Posterior cingulate gyrus (tissue), 11 donors: ENCODE results near the gene ETS1.
A peak's percentile ranks its signal among the peaks of the same experiment; 100 is the strongest.

Source experiments
- DNase-seq, 10 donors: peaks; one replicate each; pipeline versions ENCODE4 v3.0.0 to v3.0.0-alpha.2; 2020 to 2021; ENCODE audit warnings: mixed read lengths in 3 of 10
- intact Hi-C: fragments of 100-400 bp; cut with DNase I; formaldehyde crosslinking; loops from one replicate; pipeline ENCODE4 v1.15.1; 2023

ETS1 gene

GRCh38 chr11:128573638-128574037 is 13.7 kb downstream of the ETS1 start:
- intact Hi-C loops, result no loop called here
- no peak for DNase-seq

DNA sequence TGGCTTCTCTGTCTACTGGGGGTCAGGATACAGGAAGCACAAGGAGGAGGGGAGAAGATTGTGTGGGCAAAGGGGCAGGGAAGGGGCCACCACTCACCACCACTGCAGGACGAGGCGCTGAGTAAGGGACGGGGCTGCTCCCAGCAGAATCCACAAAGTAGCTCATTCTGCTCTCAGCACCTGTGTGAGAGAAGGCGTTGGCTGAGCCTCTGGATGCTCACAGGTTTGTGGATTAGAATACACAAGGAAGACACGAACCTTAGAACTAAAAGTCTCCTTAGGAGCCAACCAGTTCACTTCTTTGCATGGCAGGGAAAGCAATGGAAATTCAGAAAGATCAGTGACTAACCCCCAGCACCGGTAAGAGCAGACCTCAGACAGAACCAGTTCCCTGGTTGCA is 14.4 kb downstream of the ETS1 start:
- intact Hi-C loops, result no loop called here
- no peak for DNase-seq

DNA sequence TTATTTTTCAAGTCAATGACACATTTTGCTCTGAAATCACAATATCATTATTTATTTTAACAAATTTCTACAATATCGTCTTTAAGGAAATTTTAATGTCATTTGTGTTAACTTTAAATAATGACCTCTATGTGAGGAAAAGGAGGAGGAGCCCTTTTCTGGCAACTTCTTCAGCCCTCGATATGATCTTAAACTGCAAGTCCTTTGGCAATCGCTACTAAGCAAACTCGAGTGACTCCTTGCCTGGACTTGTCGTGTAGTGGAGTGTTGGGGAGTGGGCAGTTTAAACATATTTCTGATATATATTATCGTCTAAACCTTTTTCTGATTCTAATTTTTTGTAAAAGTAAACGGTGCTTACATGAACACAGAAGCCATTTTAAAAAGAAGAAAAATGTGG is 16.7 kb downstream of the ETS1 start:
- intact Hi-C loops, result no loop called here
- no peak for DNase-seq

DNA sequence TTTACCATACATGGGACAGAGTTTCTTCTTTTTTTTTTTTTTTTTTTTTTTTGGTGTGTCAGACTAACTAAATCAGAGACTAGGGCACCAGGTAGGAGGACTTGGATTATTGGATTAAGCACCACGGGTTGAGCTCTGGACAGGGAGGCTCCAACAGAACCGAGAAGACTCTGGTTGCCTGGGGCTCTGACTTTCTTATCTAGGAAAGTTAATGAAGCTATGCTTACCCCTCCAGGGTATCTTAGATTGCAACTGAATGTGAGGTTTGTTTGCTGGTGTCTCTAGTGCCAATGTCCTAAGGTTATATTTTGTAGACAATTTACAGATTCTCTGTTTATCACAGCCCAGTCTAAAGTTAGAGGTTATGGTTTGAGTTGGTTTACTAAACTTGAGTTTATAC is 18.1 kb downstream of the ETS1 start:
- intact Hi-C loops, result no loop called here
- DNase-seq, result no peak

- intact Hi-C loops, result no loop called here
- peak in 1 of 10 donors; percentile 81 for DNase-seq
These were observed 19.1 kb downstream of the ETS1 start for GRCh38 chr11:128568166-128568778.

GRCh38 chr11:128567130-128567529 is 20.2 kb downstream of the ETS1 start:
- intact Hi-C loops, result no loop called here
- no peak for DNase-seq

DNA sequence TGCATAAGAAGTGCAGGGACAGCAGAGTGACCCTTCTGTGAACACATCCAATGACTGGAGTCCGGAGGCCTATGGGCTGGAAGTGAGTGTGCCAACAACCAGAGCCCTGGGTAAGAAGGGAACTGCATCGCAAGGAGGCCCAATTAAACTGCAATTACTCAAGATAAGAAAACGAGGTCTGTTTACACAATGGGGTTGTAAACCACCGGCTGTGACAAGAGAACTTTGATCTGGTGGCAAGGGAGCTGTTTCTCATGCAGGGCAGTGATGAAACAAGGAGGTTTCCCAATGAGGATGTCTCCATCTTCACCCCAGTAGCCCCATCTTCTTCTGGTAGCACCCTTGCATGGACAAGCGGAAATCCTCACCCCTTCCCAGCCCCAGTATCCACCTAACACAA is 21.5 kb downstream of the ETS1 start:
- intact Hi-C loops, result no loop called here
- DNase-seq, result no peak

DNA sequence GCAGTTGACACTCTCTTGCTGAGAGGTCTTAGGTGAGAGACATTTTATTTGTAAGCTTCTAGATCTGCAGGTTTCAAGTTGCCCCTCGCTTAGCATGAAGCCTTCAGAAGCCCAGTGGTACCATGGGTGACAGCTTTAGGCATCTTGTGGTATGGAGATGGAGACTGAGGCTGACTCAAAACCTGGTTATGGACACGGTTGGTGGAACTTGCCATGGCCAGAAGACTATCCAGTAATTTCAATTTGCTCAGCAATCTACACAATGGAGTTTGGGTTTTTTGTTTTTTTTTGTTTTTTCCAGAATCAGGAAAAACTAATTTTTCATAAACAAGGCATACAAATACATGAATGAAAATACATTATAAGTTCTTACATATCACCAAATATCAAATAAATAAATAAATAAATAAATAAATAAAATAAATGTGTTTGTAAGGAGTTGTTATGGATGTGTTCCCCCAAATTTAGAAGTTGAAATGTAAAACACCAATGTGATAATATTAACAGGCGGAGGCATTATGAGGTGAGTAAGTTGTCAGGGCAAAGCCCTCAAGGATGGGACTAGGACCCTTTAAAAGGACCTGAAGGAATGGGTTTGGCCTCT is 22.6 kb downstream of the ETS1 start:
- intact Hi-C loops, result no loop called here

DNA sequence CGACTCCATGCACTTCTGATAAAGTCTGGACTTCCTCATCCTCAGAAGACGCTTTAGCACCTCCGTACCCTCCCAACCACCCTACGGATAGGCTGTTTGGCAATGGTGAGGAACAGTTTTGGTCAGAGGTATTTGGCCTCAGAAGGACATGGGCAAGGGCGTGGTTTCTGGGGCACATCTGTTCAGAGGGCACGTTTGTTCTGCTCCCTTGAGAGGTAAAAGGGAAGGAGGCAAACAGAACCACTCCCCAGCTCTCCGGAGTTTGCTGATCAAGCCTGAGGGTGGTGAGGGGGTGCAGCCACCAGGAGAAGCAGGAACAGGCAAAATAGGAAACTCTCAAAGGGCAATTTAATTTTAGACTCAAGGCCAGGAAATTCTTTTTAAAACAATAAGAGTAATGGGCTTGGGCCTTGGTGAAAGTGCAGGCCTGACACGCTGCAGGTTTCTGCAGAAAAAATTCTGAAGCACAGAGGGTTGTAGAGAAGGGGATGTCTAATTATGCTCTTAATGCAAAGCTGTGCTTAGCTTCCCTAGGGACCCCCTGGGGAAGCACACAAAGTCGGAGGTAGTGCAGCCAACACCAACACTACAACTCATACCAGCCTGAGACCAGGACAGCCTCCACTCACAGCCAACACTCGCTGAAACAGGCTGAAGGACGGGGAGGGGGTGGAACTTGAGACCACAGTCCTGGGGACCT is 23.3 kb downstream of the ETS1 start:
- intact Hi-C loops, result no loop called here
- no peak for DNase-seq

More for the DNA sequence above, 22.6 kb downstream of the ETS1 start:
- DNase-seq, result no peak

- no peak for DNase-seq
- intact Hi-C loops, result no loop called here
These were observed 24.1 kb downstream of the ETS1 start for GRCh38 chr11:128563308-128563707.

- intact Hi-C loops, result no loop called here
- DNase-seq, result no peak
These were observed 27.8 kb downstream of the ETS1 start for GRCh38 chr11:128559496-128560103.

- peak in 2 of 10 donors; percentile 19 to 28 for DNase-seq
- intact Hi-C loops, result loop anchor here (2.0 kb wide), 1 partner anchor 267 kb away; no protein-coding TSS in a partner anchor
These were observed 31.8 kb downstream of the ETS1 start for GRCh38 chr11:128555606-128556005.

DNA sequence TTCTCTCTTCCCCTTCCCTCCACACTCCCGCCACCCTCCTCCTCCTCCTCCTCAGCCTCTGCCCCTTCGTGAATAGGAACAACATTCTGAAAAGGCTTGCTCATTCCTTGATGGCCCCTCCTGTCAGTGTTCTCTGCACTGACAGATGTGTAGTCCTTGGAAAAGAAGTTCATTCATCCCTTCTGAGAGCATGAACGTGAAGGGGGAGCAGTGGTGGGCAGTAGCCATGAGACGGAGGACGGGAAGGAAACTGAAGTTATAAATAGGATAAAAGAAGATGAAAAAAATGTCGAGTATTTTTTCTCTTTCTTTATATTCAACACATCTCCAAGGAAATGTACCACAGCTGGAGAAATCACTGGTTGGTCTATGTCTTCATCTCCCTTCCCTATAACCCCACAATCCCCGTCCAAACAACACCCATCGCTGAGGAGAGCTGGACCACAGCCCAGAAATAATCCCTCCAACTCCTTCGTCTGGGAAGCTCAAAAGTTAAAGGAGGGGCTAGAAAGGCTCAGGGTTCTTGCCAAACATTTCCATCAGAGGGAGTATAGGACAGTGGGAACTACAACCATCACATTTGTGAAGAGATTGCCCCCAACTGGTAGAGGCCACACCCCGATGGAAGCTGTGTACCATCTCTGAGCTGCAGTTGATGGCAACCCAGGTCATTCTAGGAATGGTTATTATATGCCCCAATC is 33.5 kb downstream of the ETS1 start:
- peak in 2 of 10 donors; percentile 30 to 62 for DNase-seq

GRCh38 chr11:128552783-128553661 is 34.3 kb downstream of the ETS1 start:
- peak in 8 of 10 donors; percentile 39 to 94 (median 59) for DNase-seq
- intact Hi-C loops, result no loop called here

More for the DNA sequence above, 33.5 kb downstream of the ETS1 start:
- intact Hi-C loops, result loop anchor here (2.0 kb wide), 1 partner anchor 265 kb away; no protein-coding TSS in a partner anchor

GRCh38 chr11:128551611-128552335 is 35.6 kb downstream of the ETS1 start:
- DNase-seq, result no peak
- intact Hi-C loops, result no loop called here

DNA sequence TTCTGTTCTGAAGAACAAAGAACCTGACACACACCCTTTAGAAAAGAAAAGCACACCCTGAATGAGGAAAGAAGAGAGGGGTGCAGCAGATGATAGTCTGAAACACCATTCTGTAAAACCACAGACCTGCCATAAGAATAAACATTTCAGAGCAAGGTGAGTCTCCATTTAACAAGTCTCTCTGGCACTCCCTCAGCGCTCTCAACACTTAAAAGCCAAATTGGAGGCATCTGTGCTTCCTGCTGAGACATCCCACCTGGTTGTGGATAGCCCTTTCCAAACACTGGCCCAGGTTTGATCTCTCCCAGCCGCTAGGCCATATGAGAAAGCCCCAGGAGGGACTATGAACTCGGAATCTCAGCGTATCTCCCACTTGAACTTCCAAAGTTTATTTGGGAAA is 36.3 kb downstream of the ETS1 start:
- intact Hi-C loops, result no loop called here
- no peak for DNase-seq

DNA sequence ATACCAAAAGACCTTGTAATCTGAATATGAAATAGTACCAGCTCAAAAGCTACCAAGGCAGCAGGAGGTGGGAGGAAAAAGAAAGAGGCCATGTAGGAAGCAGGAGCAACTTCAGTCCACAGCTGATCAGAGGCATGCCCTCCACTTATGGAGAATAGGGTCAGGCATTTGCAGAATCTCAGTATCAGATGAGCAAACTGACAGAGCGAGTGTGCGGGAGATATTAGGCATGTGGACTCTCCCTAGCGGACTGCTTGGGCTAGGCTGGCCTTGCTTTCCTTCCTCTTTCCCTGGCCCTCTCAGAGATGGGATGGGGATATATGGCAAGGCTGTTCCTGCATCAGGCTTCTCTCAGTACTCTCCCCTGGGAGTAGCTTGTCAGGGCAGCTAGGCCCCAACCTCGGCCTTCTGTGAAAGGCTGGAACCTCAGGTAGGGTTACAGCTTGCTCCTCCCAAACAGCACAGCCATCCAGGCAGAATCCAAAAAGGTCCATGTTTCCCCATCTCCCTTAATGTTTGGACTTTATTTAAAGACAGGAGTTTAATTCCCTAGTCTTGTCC is 37.0 kb downstream of the ETS1 start:
- intact Hi-C loops, result no loop called here

GRCh38 chr11:128549256-128549944 is 38.0 kb downstream of the ETS1 start:
- intact Hi-C loops, result no loop called here
- DNase-seq, result peak in 1 of 10 donors; percentile 67

More for the DNA sequence above, 37.0 kb downstream of the ETS1 start:
- no peak for DNase-seq
